GM23338 (cell line): ENCODE results near the gene PDZD8. TPM values are rescaled to one million over a fixed set of nuclear protein-coding genes. Genes with fewer than 3 reads are reported as not detected.

Experiments used
- ATAC-seq: fragments of 200-7000 bp; cut with Tn5 transposase; 3 replicates; pipeline ENCODE4 v1.9.1; 2020
- DNase-seq: peaks from one replicate; pipeline ENCODE4 v3.0.0-alpha.2; 2015; ENCODE audit warnings: low spot score
- H2AFZ ChIP-seq: fragments of 200-600 bp; sonication (generic); 2 replicates; pipeline ENCODE4 v1.8.0; 2016; ENCODE audit warnings: antibody characterized with exemption, mild to moderate bottlenecking, moderate library complexity
- H3F3A ChIP-seq: fragments of 200-600 bp; sonication (generic); replicated peaks from 2 replicates; pipeline ENCODE4 v1.8.0; 2017; ENCODE audit warnings: antibody characterized with exemption, mixed run types, low read depth
- H3K27ac ChIP-seq: fragments of 200-600 bp; sonication (generic); 2 replicates; pipeline ENCODE4 v1.6.1; 2016; ENCODE audit warnings: low read depth
- H3K27me3 ChIP-seq: fragments of 200-600 bp; sonication (generic); 2 replicates; pipeline ENCODE4 v1.8.0; 2016; ENCODE audit warnings: mild to moderate bottlenecking, mixed run types, moderate library complexity; ENCODE audit not compliant: insufficient read depth
- H3K36me3 ChIP-seq: fragments of 200-600 bp; sonication (generic); 2 replicates; pipeline ENCODE4 v1.8.0; 2016; ENCODE audit warnings: mild to moderate bottlenecking; ENCODE audit not compliant: insufficient read depth
- H3K4me1 ChIP-seq: fragments of 200-600 bp; sonication (generic); 2 replicates; pipeline ENCODE4 v1.8.0; 2016; ENCODE audit warnings: mild to moderate bottlenecking, moderate library complexity; ENCODE audit not compliant: insufficient read depth
- H3K4me2 ChIP-seq: fragments of 200-600 bp; sonication (generic); 2 replicates; pipeline ENCODE4 v1.7.1; 2017; ENCODE audit warnings: mixed run types
- H3K4me3 ChIP-seq: fragments of 200-600 bp; sonication (generic); 2 replicates; pipeline ENCODE4 v1.6.1; 2016; ENCODE audit warnings: mixed run types
- H3K79me2 ChIP-seq: fragments of 200-600 bp; sonication (generic); replicated peaks from 2 replicates; pipeline ENCODE4 v1.8.0; 2017; ENCODE audit warnings: mild to moderate bottlenecking; ENCODE audit not compliant: insufficient read depth
- H3K9me2 ChIP-seq: fragments of 200-600 bp; sonication (generic); 2 replicates; pipeline ENCODE4 v1.8.0; 2017; ENCODE audit not compliant: insufficient read depth
- H4K20me1 ChIP-seq: fragments of 200-600 bp; sonication (generic); replicated peaks from 2 replicates; pipeline ENCODE4 v1.8.0; 2017; ENCODE audit warnings: mild to moderate bottlenecking; ENCODE audit not compliant: insufficient read depth
- H3K27ac Mint-ChIP-seq: 2 replicates; pipeline ENCODE4 v1.8.0; 2020; ENCODE audit warnings: inconsistent platforms, mild to moderate bottlenecking, moderate library complexity, mixed read lengths
- H3K27me3 Mint-ChIP-seq: 3 replicates; pipeline ENCODE4 v1.8.0; 2022; ENCODE audit warnings: low read depth, mild to moderate bottlenecking, moderate library complexity, mixed read lengths, inconsistent platforms; ENCODE audit not compliant: insufficient read depth, poor library complexity
- H3K36me3 Mint-ChIP-seq: 3 replicates; pipeline ENCODE4 v1.8.0; 2021; ENCODE audit warnings: low read depth, mild to moderate bottlenecking, inconsistent platforms, moderate library complexity, mixed read lengths
- H3K4me1 Mint-ChIP-seq: 3 replicates; pipeline ENCODE4 v1.8.0; 2020; ENCODE audit warnings: mild to moderate bottlenecking, inconsistent platforms, mixed read lengths
- H3K4me3 Mint-ChIP-seq: 3 replicates; pipeline ENCODE4 v1.8.0; 2021; ENCODE audit warnings: moderate library complexity, mild to moderate bottlenecking, inconsistent platforms, mixed read lengths
- H3K9me3 Mint-ChIP-seq: 3 replicates; pipeline ENCODE4 v1.8.0; 2020; ENCODE audit warnings: moderate library complexity, mild to moderate bottlenecking, inconsistent platforms, mixed read lengths
- CTCF ChIP-seq, 2 experiments: fragments of 200-600 bp in 1 of 2; sonication (generic) in 1 of 2; conservative IDR thresholded peaks; 2 replicates each; pipeline versions ENCODE4 v1.5.1 to v1.6.1; 2016 to 2017; ENCODE audit warnings: antibody characterized with exemption in 2 of 2, low read depth in 2 of 2, mild to moderate bottlenecking in 2 of 2, moderate library complexity in 1 of 2
- EZH2 ChIP-seq: fragments of 200-600 bp; sonication (generic); IDR thresholded peaks from one replicate; pipeline ENCODE4 v1.8.0; 2017; ENCODE audit warnings: antibody characterized with exemption, mild to moderate bottlenecking, low read depth; ENCODE audit not compliant: unreplicated experiment
- EZH2phosphoT487 ChIP-seq: fragments of 200-600 bp; sonication (generic); IDR thresholded peaks from one replicate; pipeline ENCODE4 v1.8.1; 2018; ENCODE audit warnings: antibody characterized with exemption; ENCODE audit not compliant: unreplicated experiment
- JUNB ChIP-seq: IDR thresholded peaks from one replicate; pipeline ENCODE4 v1.6.1; 2016; ENCODE audit warnings: antibody characterized with exemption; ENCODE audit not compliant: unreplicated experiment
- POLR2AphosphoS5 ChIP-seq: IDR thresholded peaks from 2 replicates; pipeline ENCODE4 v1.6.1; 2016; ENCODE audit warnings: antibody characterized with exemption, low read depth
- ZNF114 ChIP-seq: fragments of 250-450 bp; sonication (Bioruptor Pico); IDR thresholded peaks from 2 replicates; pipeline ENCODE4 v1.5.0; 2020; ENCODE audit warnings: mild to moderate bottlenecking, moderate library complexity
- ZNF462 ChIP-seq: fragments of 250-450 bp; sonication (Bioruptor Pico); IDR thresholded peaks from 2 replicates; pipeline ENCODE4 v1.5.0; 2020; ENCODE audit warnings: mild to moderate bottlenecking, moderate library complexity
- polyA plus RNA-seq: library from polyadenylated mRNA; unstranded; fragments of >200 nt; fragmentation: Nextera tagmentation; extraction: Ambion mirVana; gene quantifications from 2 replicates; pipeline ENCODE4 v1.2.1, GENCODE V29; 2016
- total RNA-seq: library from RNA; depleted of rRNA; stranded (reverse); fragments of >200 nt; shearing (Covaris generic); gene quantifications from 2 replicates; pipeline ENCODE4 v1.2.3, GENCODE V29; 2014
- TF ChIP-seq, protein P1 (sequence below): IDR thresholded peaks from one replicate; pipeline ENCODE4 v1.6.1; 2018; ENCODE audit warnings: antibody characterized with exemption; ENCODE audit not compliant: unreplicated experiment
- TF ChIP-seq, protein P2 (sequence below): IDR thresholded peaks from 2 replicates; pipeline ENCODE4 v1.6.1; 2016; ENCODE audit warnings: antibody characterized with exemption

PDZD8 gene
- total and polyA plus RNA-seq, 2 experiments from 2014 or later = 11.4 to 28.6 TPM

- TF ChIP-seq CTCF (conservative IDR thresholded peaks at IDR 0.05; ENCODE audit: low read depth in 2 of 2) = no peak
- no peak for TF ChIP-seq POLR2AphosphoS5
- TF ChIP-seq, protein P1, sequence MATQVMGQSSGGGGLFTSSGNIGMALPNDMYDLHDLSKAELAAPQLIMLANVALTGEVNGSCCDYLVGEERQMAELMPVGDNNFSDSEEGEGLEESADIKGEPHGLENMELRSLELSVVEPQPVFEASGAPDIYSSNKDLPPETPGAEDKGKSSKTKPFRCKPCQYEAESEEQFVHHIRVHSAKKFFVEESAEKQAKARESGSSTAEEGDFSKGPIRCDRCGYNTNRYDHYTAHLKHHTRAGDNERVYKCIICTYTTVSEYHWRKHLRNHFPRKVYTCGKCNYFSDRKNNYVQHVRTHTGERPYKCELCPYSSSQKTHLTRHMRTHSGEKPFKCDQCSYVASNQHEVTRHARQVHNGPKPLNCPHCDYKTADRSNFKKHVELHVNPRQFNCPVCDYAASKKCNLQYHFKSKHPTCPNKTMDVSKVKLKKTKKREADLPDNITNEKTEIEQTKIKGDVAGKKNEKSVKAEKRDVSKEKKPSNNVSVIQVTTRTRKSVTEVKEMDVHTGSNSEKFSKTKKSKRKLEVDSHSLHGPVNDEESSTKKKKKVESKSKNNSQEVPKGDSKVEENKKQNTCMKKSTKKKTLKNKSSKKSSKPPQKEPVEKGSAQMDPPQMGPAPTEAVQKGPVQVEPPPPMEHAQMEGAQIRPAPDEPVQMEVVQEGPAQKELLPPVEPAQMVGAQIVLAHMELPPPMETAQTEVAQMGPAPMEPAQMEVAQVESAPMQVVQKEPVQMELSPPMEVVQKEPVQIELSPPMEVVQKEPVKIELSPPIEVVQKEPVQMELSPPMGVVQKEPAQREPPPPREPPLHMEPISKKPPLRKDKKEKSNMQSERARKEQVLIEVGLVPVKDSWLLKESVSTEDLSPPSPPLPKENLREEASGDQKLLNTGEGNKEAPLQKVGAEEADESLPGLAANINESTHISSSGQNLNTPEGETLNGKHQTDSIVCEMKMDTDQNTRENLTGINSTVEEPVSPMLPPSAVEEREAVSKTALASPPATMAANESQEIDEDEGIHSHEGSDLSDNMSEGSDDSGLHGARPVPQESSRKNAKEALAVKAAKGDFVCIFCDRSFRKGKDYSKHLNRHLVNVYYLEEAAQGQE = no peak
These were observed 27.0 kb downstream of the PDZD8 start (continued) for GRCh38 chr10:117348236-117348635.

DNA sequence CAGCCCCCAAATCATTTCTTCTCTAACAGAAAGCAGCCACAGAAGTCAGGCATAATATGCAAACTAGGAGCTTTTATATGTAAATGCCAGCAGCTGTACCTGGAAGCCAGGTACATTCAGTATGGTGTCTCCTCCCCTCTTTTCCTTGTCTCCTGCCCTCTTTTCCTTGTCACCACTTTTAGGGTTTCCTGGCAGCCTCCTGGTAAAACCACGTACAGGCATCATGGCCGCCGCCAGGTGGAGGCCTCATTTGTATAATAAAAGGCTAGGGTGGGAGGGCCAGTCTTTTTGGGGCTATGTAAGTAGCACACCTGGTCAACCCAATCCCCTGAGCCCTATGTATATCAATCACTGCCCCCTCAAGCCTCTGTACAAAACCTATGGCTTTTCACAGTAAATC is 28.7 kb downstream of the PDZD8 start:
- Mint-ChIP-seq H3K27ac (peak overlapping the region; percentile 99), H3K4me3 (peak overlapping the region; percentile 58), H3K4me1 (peaks cover 68% of the 10 kb centered on the region), H3K9me3 (no peaks in the 10 kb centered on the region), H3K27me3 (peaks cover 4% of the 10 kb centered on the region), H3K36me3 (peaks cover 4% of the 10 kb centered on the region; the same call in 2 of the 3 replicates)
- H3K4me3 ChIP-seq = peak overlapping the region; percentile 35
- H3K27ac ChIP-seq = peak overlapping the region; percentile 98
- peaks cover 78% of the 10 kb centered on the region for H3K79me2 ChIP-seq
- H3K9me2 ChIP-seq = 0 out of 2 replicates have a peak, but pooled peaks cover 4% of the 10 kb centered on the region
- ATAC-seq (peak; percentile 91), DNase-seq (peak; percentile 96)
- no peaks in the 10 kb centered on the region for H3K36me3 ChIP-seq
- no peaks in the 10 kb centered on the region for H3K27me3 ChIP-seq
- peaks cover 60% of the 10 kb centered on the region for H3K4me1 ChIP-seq
- H4K20me1 ChIP-seq = no peaks in the 10 kb centered on the region
- H3K4me2 ChIP-seq = peak overlapping the region; percentile 68
- peaks cover 15% of the 10 kb centered on the region; the same call in 1 of the 2 replicates for H3F3A ChIP-seq
- H2AFZ ChIP-seq = no peak overlapping the region
- TF ChIP-seq, protein P2, sequence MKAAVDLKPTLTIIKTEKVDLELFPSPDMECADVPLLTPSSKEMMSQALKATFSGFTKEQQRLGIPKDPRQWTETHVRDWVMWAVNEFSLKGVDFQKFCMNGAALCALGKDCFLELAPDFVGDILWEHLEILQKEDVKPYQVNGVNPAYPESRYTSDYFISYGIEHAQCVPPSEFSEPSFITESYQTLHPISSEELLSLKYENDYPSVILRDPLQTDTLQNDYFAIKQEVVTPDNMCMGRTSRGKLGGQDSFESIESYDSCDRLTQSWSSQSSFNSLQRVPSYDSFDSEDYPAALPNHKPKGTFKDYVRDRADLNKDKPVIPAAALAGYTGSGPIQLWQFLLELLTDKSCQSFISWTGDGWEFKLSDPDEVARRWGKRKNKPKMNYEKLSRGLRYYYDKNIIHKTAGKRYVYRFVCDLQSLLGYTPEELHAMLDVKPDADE = peak; percentile 25; the same call in 1 of the 2 replicates
- TF ChIP-seq EZH2 = no peak
- no peak; the same call in 1 of the 2 replicates for TF ChIP-seq ZNF462 (CRISPR knock-in tag)
- no peak for TF ChIP-seq POLR2AphosphoS5
- TF ChIP-seq ZNF114 (CRISPR knock-in tag) = no peak
- TF ChIP-seq JUNB = no peak
- TF ChIP-seq EZH2phosphoT487 = no peak
- TF ChIP-seq CTCF (conservative IDR thresholded peaks at IDR 0.05; ENCODE audit: low read depth in 2 of 2) = 0 out of 4 replicates have a peak, but pooled peaks of 1 of the 2 experiments have one; percentile 9
